K562 (cell line): ENCODE measurements around the gene ZSCAN12. TPM values are rescaled to one million over a fixed set of nuclear protein-coding genes. Genes with fewer than 3 reads are reported as not detected.

Source experiments
- EGR1 ChIP-seq: fragments of 450-650 bp; conservative IDR thresholded peaks from 2 replicates; pipeline ENCODE4 v1.6.1; 2017; ENCODE audit warnings: mild to moderate bottlenecking
- FOS ChIP-seq: IDR thresholded peaks from 3 replicates; pipeline ENCODE4 v1.6.1; 2011; ENCODE audit not compliant: insufficient read length; ENCODE audit errors: extremely low read depth
- FOXK2 ChIP-seq, 2 experiments: fragments of 450-650 bp; IDR thresholded peaks in 1 of 2; conservative IDR thresholded peaks in 1 of 2; 2 replicates each; pipeline ENCODE4 v1.6.1; 2016; ENCODE audit warnings: low read depth in 2 of 2, mild to moderate bottlenecking in 1 of 2
- NONO ChIP-seq, 2 experiments: fragments of 200-400 bp in 1 of 2; fragments of 450-650 bp in 1 of 2; formaldehyde crosslinking in 1 of 2; IDR thresholded peaks; 2 replicates each; pipeline ENCODE4 v1.6.1; 2017; ENCODE audit warnings: low read depth in 2 of 2, mild to moderate bottlenecking in 2 of 2, moderate library complexity in 2 of 2, low read length in 1 of 2
- PKNOX1 ChIP-seq: fragments of 450-650 bp; IDR thresholded peaks from 2 replicates; pipeline ENCODE4 v1.6.1; 2016
- POLR2B ChIP-seq: fragments of 450-650 bp; IDR thresholded peaks from 2 replicates; pipeline ENCODE4 v1.6.1; 2018; ENCODE audit warnings: low read depth; ENCODE audit not compliant: partially characterized antibody
- RUNX1 ChIP-seq: sonication (generic); IDR thresholded peaks from 2 replicates; pipeline ENCODE4 v1.6.1; 2016; ENCODE audit warnings: antibody characterized with exemption, low read depth
- SETDB1 ChIP-seq: IDR thresholded peaks from one replicate; pipeline ENCODE4 v1.6.1; 2012; ENCODE audit warnings: low read length, control low read depth, inconsistent platforms
- SMAD4 ChIP-seq: fragments of 250-450 bp; sonication (Bioruptor Pico); conservative IDR thresholded peaks from 2 replicates; pipeline ENCODE4 v1.8.0; 2021; ENCODE audit warnings: inconsistent platforms, mild to moderate bottlenecking, moderate library complexity
- ZBTB7A ChIP-seq: IDR thresholded peaks from 2 replicates; pipeline ENCODE4 v1.6.1; 2011; ENCODE audit warnings: low read depth, mild to moderate bottlenecking, low read length, moderate library complexity, borderline replicate concordance; ENCODE audit not compliant: control insufficient read depth
- ZEB2 ChIP-seq: fragments of 450-650 bp; IDR thresholded peaks from 2 replicates; pipeline ENCODE4 v1.6.1; 2016
- ZKSCAN3 ChIP-seq: fragments of 250-450 bp; sonication (Bioruptor Pico); IDR thresholded peaks from 2 replicates; pipeline ENCODE4 v1.4.0; 2020
- ZNF184 ChIP-seq: sonication (generic); formaldehyde crosslinking; IDR thresholded peaks from 2 replicates; pipeline ENCODE4 v1.5.0; 2020; ENCODE audit warnings: missing genetic modification reagents
- ZNF395 ChIP-seq: fragments of 200-800 bp; sonication (Bioruptor generic); IDR thresholded peaks from 2 replicates; pipeline ENCODE4 v1.6.1; 2017; ENCODE audit warnings: missing genetic modification characterization, missing compliant biosample characterization
- ZNF507 ChIP-seq: conservative IDR thresholded peaks from 2 replicates; pipeline ENCODE4 v1.6.1; 2017; ENCODE audit warnings: missing genetic modification characterization, missing compliant biosample characterization
- ZNF583 ChIP-seq: fragments of 250-450 bp; sonication (Bioruptor Pico); IDR thresholded peaks from 2 replicates; pipeline ENCODE4 v1.4.0; 2020
- ZNF584 ChIP-seq: fragments of 200-800 bp; sonication (Bioruptor generic); IDR thresholded peaks from 2 replicates; pipeline ENCODE4 v1.6.1; 2016; ENCODE audit warnings: low read depth, mild to moderate bottlenecking, missing genetic modification characterization, missing compliant biosample characterization
- ZNF707 ChIP-seq: fragments of 250-450 bp; sonication (Bioruptor Pico); conservative IDR thresholded peaks from 2 replicates; pipeline ENCODE4 v1.8.0; 2022; ENCODE audit warnings: inconsistent platforms, mild to moderate bottlenecking, moderate library complexity
- ZNF778 ChIP-seq: fragments of 450-650 bp; formaldehyde crosslinking; IDR thresholded peaks from 2 replicates; pipeline ENCODE4 v1.4.0; 2020; ENCODE audit warnings: mild to moderate bottlenecking, moderate library complexity
- polyA plus RNA-seq, 8 experiments: library from polyadenylated mRNA; depleted of rRNA in 4 of 8; stranded (reverse) in 5 of 8; unstranded in 3 of 8; fragments of >200 nt; fragmentation: Nextera tagmentation in 2 of 8; fragmentation: Illumina TruSeq in 1 of 8; extraction: Ambion mirVana in 2 of 8; extraction: Trizol in 1 of 8; gene quantifications; 2 replicates each; pipeline versions ENCODE4 v1.2.1 to v1.2.3, GENCODE V29; 2011 to 2014; ENCODE audit warnings: inconsistent platforms in 1 of 8, missing spikeins in 1 of 8
- total RNA-seq, 7 experiments: library from RNA; depleted of rRNA in 6 of 7; stranded (reverse); fragments of >200 nt in 6 of 7; fragmentation: Illumina TruSeq in 2 of 7; extraction: Trizol in 2 of 7; gene quantifications; 2 replicates each; pipeline versions ENCODE4 v1.2.1 to v1.2.3, GENCODE V29; 2011 to 2021; ENCODE audit warnings: low replicate concordance in 1 of 7
- TF ChIP-seq, protein P1 (sequence below): fragments of 450-650 bp; IDR thresholded peaks from 2 replicates; pipeline ENCODE4 v1.6.1; 2016; ENCODE audit warnings: mild to moderate bottlenecking

ZSCAN12 gene
- total and polyA plus RNA-seq, 9 of the 15 experiments (the other 6 are each of a cell fraction or from before 2014, with no cell fraction given) = 2.5 to 19.6 (median 12.5) TPM

GRCh38 chr6:28335564-28336283 lies 63.8 kb downstream of the ZSCAN12 start, which contains the start of gene ZSCAN31 (continued):
- TF ChIP-seq ZNF395 (CRISPR knock-in tag) (no peak), SMAD4 (CRISPR knock-in tag) (peak; percentile 84; the same call in 1 of the 2 replicates), ZBTB7A (peak; percentile 94; the same call in 1 of the 2 replicates), ZEB2 (peak; percentile 92), RUNX1 (peak; percentile 87), ZNF707 (0 out of 2 replicates have a peak, but pooled peaks have one; percentile 15), NONO (IDR thresholded peaks at IDR 0.05; ENCODE audit: low read depth in 2 of 2, low read length in 1 of 2) (peak in 1 of 2 experiments; percentile 17; a peak in 2 of 4 replicates), FOXK2 (conservative IDR thresholded peaks at IDR 0.05 in 1 of 2, IDR thresholded peaks at IDR 0.05 in 1 of 2; ENCODE audit: low read depth in 2 of 2) (no peak), ZKSCAN3 (CRISPR knock-in tag) (no peak), EGR1 (peak; percentile 91), SETDB1 (no peak), ZNF184 (CRISPR knock-in tag) (no peak), ZNF584 (CRISPR knock-in tag) (no peak), ZNF778 (CRISPR knock-in tag) (no peak), ZNF507 (no peak), ZNF583 (0 out of 2 replicates have a peak, but pooled peaks have one; percentile 19), POLR2B (peak; percentile 98), FOS (peak; percentile 87), PKNOX1 (peak; percentile 92)
- TF ChIP-seq, protein P1, sequence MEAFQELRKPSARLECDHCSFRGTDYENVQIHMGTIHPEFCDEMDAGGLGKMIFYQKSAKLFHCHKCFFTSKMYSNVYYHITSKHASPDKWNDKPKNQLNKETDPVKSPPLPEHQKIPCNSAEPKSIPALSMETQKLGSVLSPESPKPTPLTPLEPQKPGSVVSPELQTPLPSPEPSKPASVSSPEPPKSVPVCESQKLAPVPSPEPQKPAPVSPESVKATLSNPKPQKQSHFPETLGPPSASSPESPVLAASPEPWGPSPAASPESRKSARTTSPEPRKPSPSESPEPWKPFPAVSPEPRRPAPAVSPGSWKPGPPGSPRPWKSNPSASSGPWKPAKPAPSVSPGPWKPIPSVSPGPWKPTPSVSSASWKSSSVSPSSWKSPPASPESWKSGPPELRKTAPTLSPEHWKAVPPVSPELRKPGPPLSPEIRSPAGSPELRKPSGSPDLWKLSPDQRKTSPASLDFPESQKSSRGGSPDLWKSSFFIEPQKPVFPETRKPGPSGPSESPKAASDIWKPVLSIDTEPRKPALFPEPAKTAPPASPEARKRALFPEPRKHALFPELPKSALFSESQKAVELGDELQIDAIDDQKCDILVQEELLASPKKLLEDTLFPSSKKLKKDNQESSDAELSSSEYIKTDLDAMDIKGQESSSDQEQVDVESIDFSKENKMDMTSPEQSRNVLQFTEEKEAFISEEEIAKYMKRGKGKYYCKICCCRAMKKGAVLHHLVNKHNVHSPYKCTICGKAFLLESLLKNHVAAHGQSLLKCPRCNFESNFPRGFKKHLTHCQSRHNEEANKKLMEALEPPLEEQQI = 0 out of 2 replicates have a peak, but pooled peaks have one; percentile 10
